ENCODE data around the gene SCARB1. TPM values are rescaled to one million over a fixed set of nuclear protein-coding genes. Genes with fewer than 3 reads are reported as not detected.

Gene SCARB1
- total RNA-seq, 1 donor from 2014 or later = 25.1 TPM

DNA sequence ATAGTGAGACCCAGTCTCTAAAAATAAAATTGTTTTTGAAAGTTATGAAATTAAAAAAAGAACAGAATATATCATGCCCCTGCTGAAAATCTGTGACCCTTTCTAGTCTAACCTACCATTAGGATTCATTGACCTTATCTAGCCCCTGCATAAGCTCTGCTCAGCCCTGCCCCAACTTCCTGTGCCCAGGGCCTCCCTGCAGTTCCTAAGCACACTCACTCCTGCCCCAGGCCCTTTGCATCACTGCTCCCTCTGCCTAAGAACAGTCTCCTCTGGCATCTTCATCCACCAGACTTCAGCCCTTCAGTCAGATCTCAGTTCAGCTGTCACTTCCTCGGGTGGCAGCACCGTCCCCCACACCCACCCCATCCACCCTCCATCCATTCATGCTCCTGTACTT, 55.4 kb downstream of the SCARB1 start:
- no peak overlapping the region for H3K4me3 Mint-ChIP-seq (ENCODE audit: unreplicated experiment)
- H3K9me3 Mint-ChIP-seq (ENCODE audit: unreplicated experiment) = peaks cover 7% of the 10 kb centered on the region
- no peak for TF ChIP-seq CTCF (IDR thresholded peaks at IDR 0.05; ENCODE audit: partially characterized antibody, unreplicated experiment)
- no peaks in the 10 kb centered on the region for H3K36me3 Mint-ChIP-seq (ENCODE audit: unreplicated experiment)
- no peaks in the 10 kb centered on the region for H3K4me1 Mint-ChIP-seq (ENCODE audit: low read depth, unreplicated experiment)
- no peak overlapping the region for H3K27ac Mint-ChIP-seq (ENCODE audit: unreplicated experiment)
- H3K27me3 Mint-ChIP-seq (ENCODE audit: unreplicated experiment) = peaks cover 3% of the 10 kb centered on the region
- no peak for DNase-seq

GRCh38 chr12:124805876-124806668, 57.6 kb downstream of the SCARB1 start:
- Mint-ChIP-seq H3K4me3 (ENCODE audit: unreplicated experiment) (no peak overlapping the region), H3K27me3 (ENCODE audit: unreplicated experiment) (peaks cover 5% of the 10 kb centered on the region), H3K27ac (ENCODE audit: unreplicated experiment) (no peak overlapping the region)

GRCh38 chr12:124805050-124805449, 58.6 kb downstream of the SCARB1 start:
- H3K9me3 Mint-ChIP-seq (ENCODE audit: unreplicated experiment) = peaks cover 7% of the 10 kb centered on the region
- H3K4me3 Mint-ChIP-seq (ENCODE audit: unreplicated experiment) = no peak overlapping the region
- no peaks in the 10 kb centered on the region for H3K4me1 Mint-ChIP-seq (ENCODE audit: low read depth, unreplicated experiment)
- H3K36me3 Mint-ChIP-seq (ENCODE audit: unreplicated experiment) = no peaks in the 10 kb centered on the region
- no peak for TF ChIP-seq CTCF (IDR thresholded peaks at IDR 0.05; ENCODE audit: partially characterized antibody, unreplicated experiment)
- DNase-seq = no peak
- no peak overlapping the region for H3K27ac Mint-ChIP-seq (ENCODE audit: unreplicated experiment)
- H3K27me3 Mint-ChIP-seq (ENCODE audit: unreplicated experiment) = peaks cover 5% of the 10 kb centered on the region

More at GRCh38 chr12:124805876-124806668, 57.6 kb downstream of the SCARB1 start:
- TF ChIP-seq CTCF (IDR thresholded peaks at IDR 0.05; ENCODE audit: partially characterized antibody, unreplicated experiment) = no peak
- no peak for DNase-seq
- Mint-ChIP-seq H3K9me3 (ENCODE audit: unreplicated experiment) (peaks cover 7% of the 10 kb centered on the region), H3K4me1 (ENCODE audit: low read depth, unreplicated experiment) (no peaks in the 10 kb centered on the region), H3K36me3 (ENCODE audit: unreplicated experiment) (no peaks in the 10 kb centered on the region)

DNA sequence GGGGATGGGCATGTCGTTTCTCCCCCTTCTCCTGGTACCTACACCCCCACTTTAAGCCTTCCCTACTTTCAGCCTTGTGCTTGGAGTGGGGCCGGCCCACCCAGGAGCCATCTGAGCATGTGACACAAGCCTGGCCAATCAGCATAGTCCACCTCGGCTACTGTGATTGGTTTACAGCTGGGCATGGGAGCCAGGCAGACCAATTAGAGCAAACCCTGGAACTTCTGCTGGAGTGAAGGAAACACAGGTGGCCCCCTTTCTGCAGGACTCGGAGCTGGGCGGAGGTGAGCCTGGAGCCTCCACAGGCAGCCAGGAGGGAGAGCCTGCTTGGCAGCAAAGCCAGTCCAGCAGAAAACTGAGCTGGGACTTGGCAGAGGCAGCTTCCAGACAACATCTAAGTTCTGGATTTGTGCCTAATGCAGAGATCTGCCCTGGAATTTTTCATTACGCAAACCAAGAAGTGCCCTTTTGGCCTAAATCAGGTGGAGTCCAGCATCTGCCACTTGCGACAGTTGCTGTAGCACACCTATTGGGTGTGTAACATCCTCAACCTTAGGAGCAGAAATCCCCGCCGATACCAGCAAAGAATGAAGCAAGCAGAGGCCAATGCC, 59.5 kb downstream of the SCARB1 start:
- Mint-ChIP-seq H3K27me3 (ENCODE audit: unreplicated experiment) (peaks cover 5% of the 10 kb centered on the region), H3K9me3 (ENCODE audit: unreplicated experiment) (peaks cover 7% of the 10 kb centered on the region), H3K27ac (ENCODE audit: unreplicated experiment) (no peak overlapping the region), H3K36me3 (ENCODE audit: unreplicated experiment) (no peaks in the 10 kb centered on the region), H3K4me1 (ENCODE audit: low read depth, unreplicated experiment) (no peaks in the 10 kb centered on the region), H3K4me3 (ENCODE audit: unreplicated experiment) (no peak overlapping the region)
- no peak for TF ChIP-seq CTCF (IDR thresholded peaks at IDR 0.05; ENCODE audit: partially characterized antibody, unreplicated experiment)
- DNase-seq = no peak

DNA sequence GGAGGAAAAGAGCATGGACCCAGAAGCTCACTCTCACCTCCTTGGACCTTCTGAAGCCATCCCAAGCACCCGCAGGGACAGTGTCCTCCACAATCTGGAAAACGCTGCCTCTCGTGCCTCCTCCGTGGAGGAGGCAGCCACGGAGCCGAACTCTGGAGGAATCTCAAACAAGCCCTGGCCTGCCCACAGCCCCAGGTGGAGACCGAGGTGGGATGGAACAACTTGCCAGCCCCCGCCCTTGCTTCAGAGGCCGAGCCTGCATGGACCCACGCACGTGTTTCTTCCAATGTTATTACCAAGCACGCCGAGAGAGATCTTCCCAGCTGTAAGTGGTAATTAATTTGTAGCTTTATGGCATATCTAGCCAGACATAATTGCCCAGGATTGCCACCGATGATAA, 61.3 kb downstream of the SCARB1 start:
- Mint-ChIP-seq H3K36me3 (ENCODE audit: unreplicated experiment) (no peaks in the 10 kb centered on the region), H3K27me3 (ENCODE audit: unreplicated experiment) (peaks cover 5% of the 10 kb centered on the region), H3K4me3 (ENCODE audit: unreplicated experiment) (no peak overlapping the region), H3K4me1 (ENCODE audit: low read depth, unreplicated experiment) (peaks cover 2% of the 10 kb centered on the region), H3K9me3 (ENCODE audit: unreplicated experiment) (peaks cover 9% of the 10 kb centered on the region), H3K27ac (ENCODE audit: unreplicated experiment) (no peak overlapping the region)
- no peak for TF ChIP-seq CTCF (IDR thresholded peaks at IDR 0.05; ENCODE audit: partially characterized antibody, unreplicated experiment)
- DNase-seq = no peak
